ENCODE measurements around the gene PRPF6. TPM values are rescaled to one million over a fixed set of nuclear protein-coding genes. Genes with fewer than 3 reads are reported as not detected.

The PRPF6 gene
- total and polyA plus RNA-seq, 2 of the 13 experiments (the other 11 are each of a cell fraction or from before 2014, with no cell fraction given): 63.7 to 101 TPM

- TF ChIP-seq HNF1A (IDR thresholded peaks at IDR 0.05; ENCODE audit: low read depth) (no peak), HNF1A (CRISPR knock-in tag; IDR thresholded peaks at IDR 0.05; ENCODE audit: borderline replicate concordance) (0 out of 2 replicates have a peak, but pooled peaks have one; percentile 7), RCOR2 (CRISPR knock-in tag; IDR thresholded peaks at IDR 0.05) (no peak), HOXA3 (CRISPR knock-in tag; IDR thresholded peaks at IDR 0.05) (0 out of 2 replicates have a peak, but pooled peaks have one; percentile 14), MAF1 (CRISPR knock-in tag; IDR thresholded peaks at IDR 0.05; ENCODE audit: borderline replicate concordance) (0 out of 2 replicates have a peak, but pooled peaks have one; percentile 21), DRAP1 (CRISPR knock-in tag; IDR thresholded peaks at IDR 0.05) (peak; percentile 55), POLR2G (IDR thresholded peaks at IDR 0.05; ENCODE audit: low read depth, low read length) (peak; percentile 67)
These were observed 56.7 kb downstream of the PRPF6 start (continued) for GRCh38 chr20:64037498-64038213.

DNA sequence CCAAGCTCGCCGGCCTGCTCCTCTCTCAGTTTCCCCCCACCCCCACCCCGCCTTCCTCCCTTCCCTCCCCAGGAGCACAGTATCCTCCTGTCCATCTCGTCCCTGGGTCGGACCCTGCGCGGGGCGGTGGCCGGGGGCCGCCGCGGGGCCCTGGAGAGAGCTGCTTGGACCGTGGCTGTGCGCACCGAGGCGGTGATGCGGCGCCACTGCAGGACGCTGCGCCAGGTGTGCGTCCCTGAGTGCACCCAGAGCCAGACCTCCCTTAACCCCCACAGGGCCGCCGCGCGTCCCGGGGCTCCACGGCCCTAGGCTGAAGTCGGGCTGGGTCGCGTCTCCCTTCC, 57.3 kb downstream of the PRPF6 start:
- Histone ChIP-seq H3K79me2 (ENCODE audit: insufficient read depth, low read length) (peaks cover 18% of the 10 kb centered on the region), H3K9ac (ENCODE audit: insufficient read depth, low read depth, low read length) (no peak overlapping the region), H3K27ac (ENCODE audit: extremely low read length, insufficient read depth, low read length) (no peak overlapping the region), H3K36me3 (replicated peaks in 1 of 2; ENCODE audit: control insufficient read depth in 1 of 2, insufficient read depth in 2 of 2, low read length in 2 of 2) (peaks cover 8 to 10% of the 10 kb centered on the region in 2 experiments; a peak in 3 of 5 replicates), H3K9me3 (ENCODE audit: low read length) (no peaks in the 10 kb centered on the region), H3K4me3 (replicated peaks in 1 of 3; ENCODE audit: insufficient read depth in 1 of 3, low read depth in 2 of 3, low read length in 3 of 3) (no peak overlapping the region), H3K27me3 (ENCODE audit: control insufficient read depth in 1 of 2, insufficient read depth in 2 of 2, low read length in 2 of 2) (no peaks in the 10 kb centered on the region), H3K4me1 (ENCODE audit: insufficient read depth, low read length) (peaks cover 65% of the 10 kb centered on the region), H3K4me2 (ENCODE audit: low read depth, low read length) (no peak overlapping the region), H4K20me1 (ENCODE audit: insufficient read depth, low read length) (no peaks in the 10 kb centered on the region), H2AFZ (ENCODE audit: low read length) (no peak overlapping the region)
- intact Hi-C loops (cut with micrococcal nuclease; ENCODE audit: unreplicated experiment): no loop called here
- ATAC-seq (no peak), FAIRE-seq (no peak), DNase-seq (ENCODE audit: low spot score) (no peak)
- CTCF ChIA-PET (ENCODE audit: low intra/inter-chr PET ratio, low total read pairs): no interaction called here
- in situ Hi-C loops (cut with HindIII; ENCODE audit: extremely low pct_ligation_motif_present, low pct_unique_long_range_greater_than_20kb): no loop called here
- BruUV-seq (replicated peaks): no TSS peak
- 98% methylated on average over 30 of the region's 30 CpGs for WGBS (ENCODE audit: low lambda C conversion rate)
- POLR2A ChIA-PET: interaction anchor here (4.6 to 10.1 kb wide), 2 partner anchors 15 to 58 kb away, joined by 32 to 252 read pairs; partner anchors contain the start of genes PRPF6, SAMD10 and SOX18
- TF ChIP-seq MTA3 (CRISPR knock-in tag; IDR thresholded peaks at IDR 0.05) (no peak), RBFOX2 (IDR thresholded peaks at IDR 0.05; ENCODE audit: low read depth, low read length) (peak; percentile 69), PITX1 (CRISPR knock-in tag; IDR thresholded peaks at IDR 0.05) (no peak)
- TF ChIP-seq, protein P1, sequence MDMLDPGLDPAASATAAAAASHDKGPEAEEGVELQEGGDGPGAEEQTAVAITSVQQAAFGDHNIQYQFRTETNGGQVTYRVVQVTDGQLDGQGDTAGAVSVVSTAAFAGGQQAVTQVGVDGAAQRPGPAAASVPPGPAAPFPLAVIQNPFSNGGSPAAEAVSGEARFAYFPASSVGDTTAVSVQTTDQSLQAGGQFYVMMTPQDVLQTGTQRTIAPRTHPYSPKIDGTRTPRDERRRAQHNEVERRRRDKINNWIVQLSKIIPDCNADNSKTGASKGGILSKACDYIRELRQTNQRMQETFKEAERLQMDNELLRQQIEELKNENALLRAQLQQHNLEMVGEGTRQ (IDR thresholded peaks at IDR 0.05; ENCODE audit: low read depth, low read length): no peak
- TF ChIP-seq, protein P1 (CRISPR knock-in tag; IDR thresholded peaks at IDR 0.05; ENCODE audit: borderline replicate concordance): no peak
- TF ChIP-seq, protein P2, sequence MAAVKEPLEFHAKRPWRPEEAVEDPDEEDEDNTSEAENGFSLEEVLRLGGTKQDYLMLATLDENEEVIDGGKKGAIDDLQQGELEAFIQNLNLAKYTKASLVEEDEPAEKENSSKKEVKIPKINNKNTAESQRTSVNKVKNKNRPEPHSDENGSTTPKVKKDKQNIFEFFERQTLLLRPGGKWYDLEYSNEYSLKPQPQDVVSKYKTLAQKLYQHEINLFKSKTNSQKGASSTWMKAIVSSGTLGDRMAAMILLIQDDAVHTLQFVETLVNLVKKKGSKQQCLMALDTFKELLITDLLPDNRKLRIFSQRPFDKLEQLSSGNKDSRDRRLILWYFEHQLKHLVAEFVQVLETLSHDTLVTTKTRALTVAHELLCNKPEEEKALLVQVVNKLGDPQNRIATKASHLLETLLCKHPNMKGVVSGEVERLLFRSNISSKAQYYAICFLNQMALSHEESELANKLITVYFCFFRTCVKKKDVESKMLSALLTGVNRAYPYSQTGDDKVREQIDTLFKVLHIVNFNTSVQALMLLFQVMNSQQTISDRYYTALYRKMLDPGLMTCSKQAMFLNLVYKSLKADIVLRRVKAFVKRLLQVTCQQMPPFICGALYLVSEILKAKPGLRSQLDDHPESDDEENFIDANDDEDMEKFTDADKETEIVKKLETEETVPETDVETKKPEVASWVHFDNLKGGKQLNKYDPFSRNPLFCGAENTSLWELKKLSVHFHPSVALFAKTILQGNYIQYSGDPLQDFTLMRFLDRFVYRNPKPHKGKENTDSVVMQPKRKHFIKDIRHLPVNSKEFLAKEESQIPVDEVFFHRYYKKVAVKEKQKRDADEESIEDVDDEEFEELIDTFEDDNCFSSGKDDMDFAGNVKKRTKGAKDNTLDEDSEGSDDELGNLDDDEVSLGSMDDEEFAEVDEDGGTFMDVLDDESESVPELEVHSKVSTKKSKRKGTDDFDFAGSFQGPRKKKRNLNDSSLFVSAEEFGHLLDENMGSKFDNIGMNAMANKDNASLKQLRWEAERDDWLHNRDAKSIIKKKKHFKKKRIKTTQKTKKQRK (IDR thresholded peaks at IDR 0.05; ENCODE audit: low read length): no peak

Data from HepG2 (cell line).